Measurements from ENCODE around the gene SLC1A3.

SLC1A3 gene

GRCh38 chr5:36606428-36607113, at the start of gene SLC1A3:
Gene SLC1A3, plus strand, starts transcription at chr5:36606606. Its CDS starts 1,818 bp downstream, at chr5:36608424.
- Histone ChIP-seq H3K9ac (ENCODE audit: low read depth, low read length, poor library complexity, severe bottlenecking) (peak within 1 kb of the TSS; percentile 38), H3K4me2 (ENCODE audit: low read depth, low read length, poor library complexity, severe bottlenecking) (peak within 1 kb of the TSS; percentile 70), H3K4me1 (ENCODE audit: insufficient read depth, low read length, poor library complexity, severe bottlenecking) (peaks cover 9% of the 10 kb centered on the region)

GRCh38 chr5:36558641-36559040, 47.8 kb upstream of the SLC1A3 start:
- H4K20me1 ChIP-seq (ENCODE audit: insufficient read depth, low read length, poor library complexity, severe bottlenecking) = no peaks in the 10 kb centered on the region
- H3K4me2 ChIP-seq (ENCODE audit: low read depth, low read length, poor library complexity, severe bottlenecking) = no peak overlapping the region
- H3K9ac ChIP-seq (ENCODE audit: low read depth, low read length, poor library complexity, severe bottlenecking) = no peak overlapping the region
- H3K27me3 ChIP-seq (ENCODE audit: insufficient read depth, low read length, poor library complexity, severe bottlenecking) = no peaks in the 10 kb centered on the region
- no peaks in the 10 kb centered on the region for H3F3A ChIP-seq (ENCODE audit: low read depth)
- H3K36me3 ChIP-seq (ENCODE audit: insufficient read depth, low read length) = no peaks in the 10 kb centered on the region
- no peak overlapping the region for H2AFZ ChIP-seq (ENCODE audit: low read length)
- no peak overlapping the region for H3K4me3 ChIP-seq (ENCODE audit: low read length, poor library complexity, severe bottlenecking)
- no peaks in the 10 kb centered on the region for H3K79me2 ChIP-seq (ENCODE audit: insufficient read depth, low read length)
- H3K4me1 ChIP-seq (ENCODE audit: insufficient read depth, low read length, poor library complexity, severe bottlenecking) = no peaks in the 10 kb centered on the region
- 0 out of 2 replicates have a peak, but pooled peaks cover 3% of the 10 kb centered on the region for H3K9me3 ChIP-seq (ENCODE audit: insufficient read depth, low read depth, low read length)
- TF ChIP-seq CTCF (conservative IDR thresholded peaks at IDR 0.05; ENCODE audit: low read length) (no peak), EZH2phosphoT487 (IDR thresholded peaks at IDR 0.05; ENCODE audit: borderline replicate concordance) (no peak)
- H3K9me2 ChIP-seq (replicated peaks; ENCODE audit: low read depth, low read length) = no peaks in the 10 kb centered on the region

More at GRCh38 chr5:36606428-36607113, at the start of gene SLC1A3:
- Histone ChIP-seq H4K20me1 (ENCODE audit: insufficient read depth, low read length, poor library complexity, severe bottlenecking) (no peaks in the 10 kb centered on the region), H3K9me3 (ENCODE audit: insufficient read depth, low read depth, low read length) (no peaks in the 10 kb centered on the region), H3K9me2 (replicated peaks; ENCODE audit: low read depth, low read length) (no peaks in the 10 kb centered on the region), H3K27me3 (ENCODE audit: insufficient read depth, low read length, poor library complexity, severe bottlenecking) (no peaks in the 10 kb centered on the region), H2AFZ (ENCODE audit: low read length) (peak within 1 kb of the TSS; percentile 84), H3F3A (ENCODE audit: low read depth) (no peaks in the 10 kb centered on the region), H3K4me3 (ENCODE audit: low read length, poor library complexity, severe bottlenecking) (peak within 1 kb of the TSS; percentile 70), H3K79me2 (ENCODE audit: insufficient read depth, low read length) (no peaks in the 10 kb centered on the region), H3K36me3 (ENCODE audit: insufficient read depth, low read length) (no peaks in the 10 kb centered on the region)
- TF ChIP-seq CTCF (conservative IDR thresholded peaks at IDR 0.05; ENCODE audit: low read length) (no peak), EZH2phosphoT487 (IDR thresholded peaks at IDR 0.05; ENCODE audit: borderline replicate concordance) (no peak)

GRCh38 chr5:36561601-36562000, 44.8 kb upstream of the SLC1A3 start:
- Histone ChIP-seq H3K36me3 (ENCODE audit: insufficient read depth, low read length) (no peaks in the 10 kb centered on the region), H3K27me3 (ENCODE audit: insufficient read depth, low read length, poor library complexity, severe bottlenecking) (no peaks in the 10 kb centered on the region), H3K79me2 (ENCODE audit: insufficient read depth, low read length) (no peaks in the 10 kb centered on the region), H3F3A (ENCODE audit: low read depth) (no peaks in the 10 kb centered on the region), H3K9ac (ENCODE audit: low read depth, low read length, poor library complexity, severe bottlenecking) (no peak overlapping the region), H4K20me1 (ENCODE audit: insufficient read depth, low read length, poor library complexity, severe bottlenecking) (no peaks in the 10 kb centered on the region), H3K4me3 (ENCODE audit: low read length, poor library complexity, severe bottlenecking) (no peak overlapping the region), H3K9me2 (replicated peaks; ENCODE audit: low read depth, low read length) (no peaks in the 10 kb centered on the region), H3K4me1 (ENCODE audit: insufficient read depth, low read length, poor library complexity, severe bottlenecking) (no peaks in the 10 kb centered on the region), H2AFZ (ENCODE audit: low read length) (peak overlapping the region; percentile 40; the same call in 1 of the 2 replicates), H3K4me2 (ENCODE audit: low read depth, low read length, poor library complexity, severe bottlenecking) (no peak overlapping the region), H3K9me3 (ENCODE audit: insufficient read depth, low read depth, low read length) (0 out of 2 replicates have a peak, but pooled peaks cover 3% of the 10 kb centered on the region)
- no peak for TF ChIP-seq CTCF (conservative IDR thresholded peaks at IDR 0.05; ENCODE audit: low read length)
- TF ChIP-seq EZH2phosphoT487 (IDR thresholded peaks at IDR 0.05; ENCODE audit: borderline replicate concordance) = no peak
